ENCODE data around the gene ZNF23. TPM values are rescaled to one million over a fixed set of nuclear protein-coding genes. Genes with fewer than 3 reads are reported as not detected.
A peak's percentile ranks its signal among the peaks of the same experiment; 100 is the strongest.

Gene ZNF23
- polyA plus RNA-seq, 1 experiment, result 14.8 TPM

DNA sequence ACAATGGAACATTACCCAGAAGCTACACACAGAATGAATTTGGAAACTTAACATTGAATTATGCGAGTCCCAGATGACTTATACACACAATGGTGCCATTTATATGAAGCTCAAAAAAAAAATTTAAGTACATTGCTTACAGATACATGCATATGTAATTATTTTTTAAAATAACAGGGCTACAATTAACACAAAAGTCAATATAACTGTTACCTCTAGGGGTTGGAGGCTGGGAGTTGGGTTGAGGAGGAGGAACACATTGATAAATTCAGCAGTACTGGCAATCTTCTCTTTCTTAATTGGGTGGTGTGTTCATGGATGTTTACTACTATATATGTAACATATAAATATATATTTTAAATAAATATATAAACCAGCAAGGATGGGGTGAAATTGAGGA lies 1.1 kb downstream of the ZNF23 start:
- peaks cover 3% of the 10 kb centered on the region; the same call in 1 of the 2 replicates for H3K9me3 ChIP-seq (ENCODE audit: control insufficient read depth, insufficient read depth, low read length)
- ChIA-PET POLR2A (interaction anchor here (0.5 to 0.6 kb wide), 2 partner anchors 178 to 626 kb away, joined by 3 to 8 read pairs; no protein-coding TSS in a partner anchor), CTCF (interaction anchor here (1.1 to 4.0 kb wide), 5 partner anchors 23 to 104 kb away, joined by 3 to 15 read pairs (median 4); partner anchors contain the start of gene CALB2)
- TF ChIP-seq, protein P1, sequence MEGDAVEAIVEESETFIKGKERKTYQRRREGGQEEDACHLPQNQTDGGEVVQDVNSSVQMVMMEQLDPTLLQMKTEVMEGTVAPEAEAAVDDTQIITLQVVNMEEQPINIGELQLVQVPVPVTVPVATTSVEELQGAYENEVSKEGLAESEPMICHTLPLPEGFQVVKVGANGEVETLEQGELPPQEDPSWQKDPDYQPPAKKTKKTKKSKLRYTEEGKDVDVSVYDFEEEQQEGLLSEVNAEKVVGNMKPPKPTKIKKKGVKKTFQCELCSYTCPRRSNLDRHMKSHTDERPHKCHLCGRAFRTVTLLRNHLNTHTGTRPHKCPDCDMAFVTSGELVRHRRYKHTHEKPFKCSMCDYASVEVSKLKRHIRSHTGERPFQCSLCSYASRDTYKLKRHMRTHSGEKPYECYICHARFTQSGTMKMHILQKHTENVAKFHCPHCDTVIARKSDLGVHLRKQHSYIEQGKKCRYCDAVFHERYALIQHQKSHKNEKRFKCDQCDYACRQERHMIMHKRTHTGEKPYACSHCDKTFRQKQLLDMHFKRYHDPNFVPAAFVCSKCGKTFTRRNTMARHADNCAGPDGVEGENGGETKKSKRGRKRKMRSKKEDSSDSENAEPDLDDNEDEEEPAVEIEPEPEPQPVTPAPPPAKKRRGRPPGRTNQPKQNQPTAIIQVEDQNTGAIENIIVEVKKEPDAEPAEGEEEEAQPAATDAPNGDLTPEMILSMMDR (IDR thresholded peaks at IDR 0.05; ENCODE audit: low read depth, low read length), result no peak
- H3K27me3 ChIP-seq (ENCODE audit: control insufficient read depth, insufficient read depth, low read length), result no peaks in the 10 kb centered on the region
- H3K4me3 ChIP-seq (ENCODE audit: low read depth, low read length), result peak overlapping the region; percentile 99
- no peak overlapping the region for H3K27ac ChIP-seq (ENCODE audit: low read depth, low read length)
- no peak for DNase-seq (ENCODE audit: low read depth, low spot score)

DNA sequence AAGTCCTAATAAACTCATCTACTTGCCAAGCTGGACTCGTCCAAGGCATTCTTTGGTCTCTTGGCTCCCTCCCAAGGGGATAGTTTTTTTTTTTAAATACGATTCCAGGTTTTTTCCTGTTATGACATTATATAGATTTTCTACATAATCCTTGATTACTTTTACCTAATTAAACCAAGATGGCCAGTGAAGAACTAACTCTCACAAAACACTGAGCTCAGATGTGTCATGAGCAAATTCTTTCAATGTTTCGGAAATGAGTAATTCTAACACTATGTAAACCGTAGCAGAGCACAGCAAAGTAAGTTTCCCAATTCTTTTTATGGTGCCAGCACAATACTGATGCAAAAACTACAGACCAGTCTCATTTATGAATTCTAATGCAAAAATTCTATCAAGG lies 1.8 kb downstream of the ZNF23 start:
- Histone ChIP-seq H3K27me3 (ENCODE audit: control insufficient read depth, insufficient read depth, low read length) (no peaks in the 10 kb centered on the region), H3K27ac (ENCODE audit: low read depth, low read length) (peak overlapping the region; percentile 78), H3K4me3 (ENCODE audit: low read depth, low read length) (peak overlapping the region; percentile 37), H3K9me3 (ENCODE audit: control insufficient read depth, insufficient read depth, low read length) (peaks cover 3% of the 10 kb centered on the region; the same call in 1 of the 2 replicates)
- POLR2A ChIA-PET, result interaction anchor here (0.6 to 1.2 kb wide), 3 partner anchors 24 to 627 kb away, joined by 3 to 6 read pairs (median 3); no protein-coding TSS in a partner anchor
- DNase-seq (ENCODE audit: low read depth, low spot score), result peak; percentile 52
- CTCF ChIA-PET, result interaction anchor here (1.1 to 4.0 kb wide), 5 partner anchors 24 to 105 kb away, joined by 3 to 15 read pairs (median 4); partner anchors contain the start of gene CALB2
- TF ChIP-seq, protein P1 (IDR thresholded peaks at IDR 0.05; ENCODE audit: low read depth, low read length), result no peak

DNA sequence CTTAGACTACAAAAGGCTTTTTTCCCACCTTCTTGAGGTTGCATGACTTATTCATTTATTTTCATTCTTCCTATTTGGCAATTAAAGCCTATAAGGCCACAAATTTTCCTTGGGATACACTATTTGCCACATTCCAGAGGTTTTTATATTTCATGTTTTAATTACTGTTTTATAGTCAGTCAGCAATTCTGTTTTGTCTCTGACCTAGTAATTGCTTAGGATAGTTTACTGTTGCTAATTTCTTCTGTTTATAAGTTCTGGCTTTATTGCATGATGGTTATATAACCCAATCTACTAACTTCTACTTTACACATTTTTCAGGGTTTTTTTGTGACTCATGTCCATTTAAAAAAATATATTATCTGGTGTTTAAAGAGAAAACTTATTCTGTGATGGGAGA lies 2.5 kb downstream of the ZNF23 start:
- ChIA-PET CTCF (interaction anchor here (1.2 to 4.0 kb wide), 4 partner anchors 25 to 101 kb away, joined by 3 to 15 read pairs (median 6); partner anchors contain the start of gene CALB2), POLR2A (interaction anchor here (1.2 kb wide), 1 partner anchor 25 kb away, joined by 6 read pairs; no protein-coding TSS in a partner anchor)
- Histone ChIP-seq H3K27me3 (ENCODE audit: control insufficient read depth, insufficient read depth, low read length) (no peaks in the 10 kb centered on the region), H3K27ac (ENCODE audit: low read depth, low read length) (peak overlapping the region; percentile 78), H3K9me3 (ENCODE audit: control insufficient read depth, insufficient read depth, low read length) (peaks cover 7% of the 10 kb centered on the region; the same call in 1 of the 2 replicates), H3K4me3 (ENCODE audit: low read depth, low read length) (no peak overlapping the region; the same call in 1 of the 2 replicates)
- TF ChIP-seq, protein P1 (IDR thresholded peaks at IDR 0.05; ENCODE audit: low read depth, low read length), result no peak
- no peak for DNase-seq (ENCODE audit: low read depth, low spot score)

DNA sequence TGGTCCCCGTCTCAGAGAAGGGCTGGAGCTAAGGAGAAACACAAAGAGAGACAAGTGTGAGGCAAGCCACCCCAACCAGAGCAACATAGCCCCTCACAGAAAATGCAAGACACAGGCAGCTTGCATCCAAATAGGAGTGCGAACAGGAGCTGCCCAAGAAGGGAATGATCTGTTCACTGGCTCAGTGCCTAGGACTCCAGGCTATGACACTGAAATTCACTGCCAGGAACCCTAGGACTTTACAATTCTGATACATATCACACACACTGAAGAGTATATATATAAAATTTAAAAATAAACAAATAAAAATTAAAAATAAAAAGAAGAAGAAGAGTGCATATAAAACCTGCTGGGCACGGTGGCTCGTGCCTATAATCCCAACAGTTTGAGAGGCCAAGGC lies 5.2 kb downstream of the ZNF23 start:
- H3K4me3 ChIP-seq (ENCODE audit: low read depth, low read length), result no peak overlapping the region
- TF ChIP-seq, protein P1 (IDR thresholded peaks at IDR 0.05; ENCODE audit: low read depth, low read length), result no peak
- peaks cover 25% of the 10 kb centered on the region for H3K9me3 ChIP-seq (ENCODE audit: control insufficient read depth, insufficient read depth, low read length)
- ChIA-PET POLR2A (no interaction called here), CTCF (no interaction called here)
- DNase-seq (ENCODE audit: low read depth, low spot score), result no peak
- H3K27ac ChIP-seq (ENCODE audit: low read depth, low read length), result no peak overlapping the region
- H3K27me3 ChIP-seq (ENCODE audit: control insufficient read depth, insufficient read depth, low read length), result no peaks in the 10 kb centered on the region

DNA sequence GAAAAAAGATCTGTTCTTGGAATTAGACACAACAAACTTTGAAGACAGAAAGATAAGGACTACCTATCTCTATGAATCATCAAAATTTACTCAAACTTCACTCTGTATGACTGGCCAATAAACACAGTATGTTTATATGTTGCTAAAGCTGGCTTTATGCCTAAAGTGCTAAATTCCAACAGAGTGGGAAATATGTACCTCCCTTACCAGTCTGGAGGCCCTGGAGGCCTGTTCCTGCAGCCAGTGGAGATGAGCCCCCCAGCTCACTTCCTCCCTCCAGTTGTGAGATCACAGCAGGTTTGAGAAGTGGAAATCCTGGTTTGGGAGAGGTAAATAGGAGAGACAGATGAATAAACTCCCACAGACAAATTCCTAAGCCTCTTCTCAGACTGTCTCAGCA lies 9.0 kb downstream of the ZNF23 start:
- H3K9me3 ChIP-seq (ENCODE audit: control insufficient read depth, insufficient read depth, low read length), result peaks cover 51% of the 10 kb centered on the region
- CTCF ChIA-PET, result interaction anchor here (0.6 kb wide), 1 partner anchor 58 kb away, joined by 3 read pairs; no protein-coding TSS in a partner anchor
- no peaks in the 10 kb centered on the region for H3K27me3 ChIP-seq (ENCODE audit: control insufficient read depth, insufficient read depth, low read length)
- H3K27ac ChIP-seq (ENCODE audit: low read depth, low read length), result no peak overlapping the region
- POLR2A ChIA-PET, result no interaction called here
- no peak overlapping the region for H3K4me3 ChIP-seq (ENCODE audit: low read depth, low read length)
- TF ChIP-seq, protein P1 (IDR thresholded peaks at IDR 0.05; ENCODE audit: low read depth, low read length), result no peak
- DNase-seq (ENCODE audit: low read depth, low spot score), result no peak
